Measurements from ENCODE around the gene GLP1R. TPM values are rescaled to one million over a fixed set of nuclear protein-coding genes. Genes with fewer than 3 reads are reported as not detected.

The GLP1R gene
- total RNA-seq, 1 donor from 2014 or later: not detected

GRCh38 chr6:39062014-39062740 is 13.6 kb downstream of the GLP1R start:
- Mint-ChIP-seq H3K36me3 (ENCODE audit: low read depth) (no peaks in the 10 kb centered on the region), H3K4me3 (no peak overlapping the region), H3K27me3 (peaks cover 22% of the 10 kb centered on the region), H3K9me3 (no peaks in the 10 kb centered on the region), H3K4me1 (no peaks in the 10 kb centered on the region), H3K27ac (no peak overlapping the region)
- ChIA-PET CTCF (no interaction called here), POLR2A (no interaction called here)
- TF ChIP-seq, protein P1, sequence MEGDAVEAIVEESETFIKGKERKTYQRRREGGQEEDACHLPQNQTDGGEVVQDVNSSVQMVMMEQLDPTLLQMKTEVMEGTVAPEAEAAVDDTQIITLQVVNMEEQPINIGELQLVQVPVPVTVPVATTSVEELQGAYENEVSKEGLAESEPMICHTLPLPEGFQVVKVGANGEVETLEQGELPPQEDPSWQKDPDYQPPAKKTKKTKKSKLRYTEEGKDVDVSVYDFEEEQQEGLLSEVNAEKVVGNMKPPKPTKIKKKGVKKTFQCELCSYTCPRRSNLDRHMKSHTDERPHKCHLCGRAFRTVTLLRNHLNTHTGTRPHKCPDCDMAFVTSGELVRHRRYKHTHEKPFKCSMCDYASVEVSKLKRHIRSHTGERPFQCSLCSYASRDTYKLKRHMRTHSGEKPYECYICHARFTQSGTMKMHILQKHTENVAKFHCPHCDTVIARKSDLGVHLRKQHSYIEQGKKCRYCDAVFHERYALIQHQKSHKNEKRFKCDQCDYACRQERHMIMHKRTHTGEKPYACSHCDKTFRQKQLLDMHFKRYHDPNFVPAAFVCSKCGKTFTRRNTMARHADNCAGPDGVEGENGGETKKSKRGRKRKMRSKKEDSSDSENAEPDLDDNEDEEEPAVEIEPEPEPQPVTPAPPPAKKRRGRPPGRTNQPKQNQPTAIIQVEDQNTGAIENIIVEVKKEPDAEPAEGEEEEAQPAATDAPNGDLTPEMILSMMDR (IDR thresholded peaks at IDR 0.05): no peak
- ATAC-seq (ENCODE audit: low read depth) (no peak), DNase-seq (no peak)
- intact Hi-C loops (cut with micrococcal nuclease): no loop called here

GRCh38 chr6:39063526-39063925 is 14.9 kb downstream of the GLP1R start:
- Mint-ChIP-seq H3K36me3 (ENCODE audit: low read depth) (no peaks in the 10 kb centered on the region), H3K9me3 (no peaks in the 10 kb centered on the region), H3K4me3 (no peak overlapping the region), H3K27me3 (peaks cover 15% of the 10 kb centered on the region), H3K4me1 (no peaks in the 10 kb centered on the region), H3K27ac (no peak overlapping the region)
- ChIA-PET POLR2A (no interaction called here), CTCF (no interaction called here)
- intact Hi-C loops (cut with micrococcal nuclease): no loop called here
- ATAC-seq (ENCODE audit: low read depth) (no peak), DNase-seq (no peak)
- TF ChIP-seq, protein P1 (IDR thresholded peaks at IDR 0.05): no peak

DNA sequence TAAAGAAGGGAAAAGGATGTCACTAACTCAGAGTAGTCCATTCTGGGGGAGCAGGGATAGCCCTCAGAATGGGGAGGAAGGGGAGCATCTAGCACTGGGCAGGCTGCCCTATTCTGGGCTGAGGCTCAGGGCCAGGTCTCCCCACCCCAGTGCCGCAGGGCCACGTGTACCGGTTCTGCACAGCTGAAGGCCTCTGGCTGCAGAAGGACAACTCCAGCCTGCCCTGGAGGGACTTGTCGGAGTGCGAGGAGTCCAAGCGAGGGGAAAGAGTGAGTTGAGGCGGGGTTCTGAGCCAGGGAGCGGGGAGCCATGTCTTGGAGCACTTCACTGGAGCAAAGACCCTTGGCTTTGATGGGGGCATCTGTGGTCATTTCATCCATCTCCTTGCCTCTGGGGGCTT is 17.0 kb downstream of the GLP1R start:
- Mint-ChIP-seq H3K27me3 (peaks cover 14% of the 10 kb centered on the region), H3K4me3 (no peak overlapping the region), H3K9me3 (no peaks in the 10 kb centered on the region), H3K27ac (no peak overlapping the region), H3K36me3 (ENCODE audit: low read depth) (no peaks in the 10 kb centered on the region), H3K4me1 (no peaks in the 10 kb centered on the region)
- POLR2A ChIA-PET: no interaction called here
- CTCF ChIA-PET: no interaction called here
- ATAC-seq (ENCODE audit: low read depth) (no peak), DNase-seq (no peak)
- TF ChIP-seq, protein P1 (IDR thresholded peaks at IDR 0.05): no peak
- intact Hi-C loops (cut with micrococcal nuclease): no loop called here

- ChIA-PET CTCF (no interaction called here), POLR2A (no interaction called here)
- DNase-seq: no peak
- intact Hi-C loops (cut with micrococcal nuclease): no loop called here
- Mint-ChIP-seq H3K9me3 (no peaks in the 10 kb centered on the region), H3K27ac (no peak overlapping the region), H3K27me3 (peaks cover 14% of the 10 kb centered on the region), H3K4me3 (no peak overlapping the region), H3K4me1 (no peaks in the 10 kb centered on the region), H3K36me3 (ENCODE audit: low read depth) (no peaks in the 10 kb centered on the region)
- TF ChIP-seq, protein P1 (IDR thresholded peaks at IDR 0.05): no peak
- no peak for ATAC-seq (ENCODE audit: low read depth)
These were observed 19.8 kb downstream of the GLP1R start for GRCh38 chr6:39068391-39068790.

- no peaks in the 10 kb centered on the region for H3K4me1 Mint-ChIP-seq
- no peaks in the 10 kb centered on the region for H3K9me3 Mint-ChIP-seq
- no peak overlapping the region for H3K27ac Mint-ChIP-seq
- TF ChIP-seq, protein P1 (IDR thresholded peaks at IDR 0.05): no peak
- DNase-seq (no peak), ATAC-seq (ENCODE audit: low read depth) (no peak)
- CTCF ChIA-PET: no interaction called here
- H3K36me3 Mint-ChIP-seq (ENCODE audit: low read depth): no peaks in the 10 kb centered on the region
- peaks cover 10% of the 10 kb centered on the region for H3K27me3 Mint-ChIP-seq
- H3K4me3 Mint-ChIP-seq: no peak overlapping the region
- intact Hi-C loops (cut with micrococcal nuclease): no loop called here
- POLR2A ChIA-PET: no interaction called here
These were observed 24.2 kb downstream of the GLP1R start for GRCh38 chr6:39072830-39073229.
